MCF 10A (cell line): ENCODE data around the gene TAS1R2. TPM values are rescaled to one million over a fixed set of nuclear protein-coding genes. Genes with fewer than 3 reads are reported as not detected.
"Not testable (repeated sequence)": the region's sequence is repeated elsewhere in the genome, so short reads cannot be mapped to it uniquely, and the experiment has no call there.

Experiments
- BruUV-seq: library from RNA; stranded (reverse); fragments of 400-500 nt; replicated peaks from 2 replicates; lab custom pipeline; 2021; lab: Mats Ljungman, UMichigan
- CTCF ChIA-PET: fragments of 300-600 bp; sonication (Branson Sonifier 250); formaldehyde crosslinking; extraction: SDS; loops from one replicate; lab custom pipeline; 2021; ENCODE audit warnings: antibody characterized with exemption, inconsistent platforms; lab: Yijun Ruan, JAX
- POLR2A ChIA-PET: fragments of 300-600, 350-650 bp; sonication (Branson Sonifier 250); formaldehyde crosslinking; extraction: SDS; loops from one replicate; lab custom pipeline; 2020; ENCODE audit warnings: antibody characterized with exemption, inconsistent platforms; lab: Yijun Ruan, JAX
- DNase-seq: peaks from one replicate; pipeline ENCODE4 v3.0.0-alpha.2; 2018; ENCODE audit not compliant: unreplicated experiment
- H3K27ac Mint-ChIP-seq: one replicate; pipeline ENCODE4 v1.8.0; 2022; ENCODE audit warnings: mild to moderate bottlenecking, low read depth, mixed read lengths; ENCODE audit not compliant: unreplicated experiment
- H3K27me3 Mint-ChIP-seq: one replicate; pipeline ENCODE4 v1.8.0; 2022; ENCODE audit warnings: mixed read lengths; ENCODE audit not compliant: insufficient read depth, unreplicated experiment
- H3K36me3 Mint-ChIP-seq: one replicate; pipeline ENCODE4 v1.8.0; 2022; ENCODE audit warnings: mild to moderate bottlenecking, moderate library complexity, mixed read lengths; ENCODE audit not compliant: insufficient read depth, unreplicated experiment
- H3K4me1 Mint-ChIP-seq: one replicate; pipeline ENCODE4 v1.8.0; 2022; ENCODE audit warnings: mixed read lengths; ENCODE audit not compliant: insufficient read depth, unreplicated experiment
- H3K4me3 Mint-ChIP-seq: one replicate; pipeline ENCODE4 v1.8.0; 2022; ENCODE audit warnings: mild to moderate bottlenecking, moderate library complexity, mixed read lengths; ENCODE audit not compliant: unreplicated experiment
- H3K9me3 Mint-ChIP-seq: one replicate; pipeline ENCODE4 v1.8.0; 2022; ENCODE audit warnings: mixed read lengths; ENCODE audit not compliant: unreplicated experiment
- intact Hi-C: fragments of 100-400 bp; cut with micrococcal nuclease; formaldehyde crosslinking; loops from 2 replicates; pipeline ENCODE4 v1.14.1; 2022
- total RNA-seq: library from RNA; stranded (reverse); gene quantifications from 2 replicates; pipeline ENCODE4 v1.2.3, GENCODE V29; 2022
- TF ChIP-seq, protein P1 (sequence below): fragments of 200-600 bp; IDR thresholded peaks from one replicate; pipeline ENCODE4 v1.8.0; 2022; ENCODE audit warnings: antibody characterized with exemption, mild to moderate bottlenecking; ENCODE audit not compliant: unreplicated experiment

TAS1R2 gene
- total RNA-seq, 1 experiment from 2014 or later, result not detected

DNA sequence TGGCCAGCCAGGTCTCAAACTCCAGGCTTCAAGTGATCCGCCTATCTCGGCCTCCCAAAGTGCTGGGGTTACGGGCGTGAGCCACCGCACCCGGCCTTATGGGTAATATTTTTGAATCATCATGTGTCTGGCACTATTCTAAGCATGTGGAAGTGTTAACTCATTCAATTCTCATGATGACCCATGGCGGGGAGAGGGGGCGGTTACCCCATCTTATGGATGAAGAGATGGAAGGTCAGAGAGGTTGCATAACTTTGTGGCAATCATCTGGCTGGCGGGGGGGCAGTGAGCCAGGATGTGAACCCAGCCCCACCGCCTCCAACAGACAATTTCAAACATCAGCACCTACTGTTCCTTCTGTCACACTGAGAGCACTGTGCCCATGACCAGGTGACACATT is 11.5 kb upstream of the TAS1R2 start:
- no peaks in the 10 kb centered on the region for H3K36me3 Mint-ChIP-seq
- POLR2A ChIA-PET, result no interaction called here
- peaks cover 28% of the 10 kb centered on the region for H3K27me3 Mint-ChIP-seq
- intact Hi-C loops, result loop anchor here (5.0 kb wide), 1 partner anchor 189 kb away; no protein-coding TSS in a partner anchor
- CTCF ChIA-PET, result interaction anchor here (0.7 kb wide), 1 partner anchor 14 kb away, joined by 3 read pairs; no protein-coding TSS in a partner anchor
- no peak for DNase-seq
- no peaks in the 10 kb centered on the region for H3K9me3 Mint-ChIP-seq
- no peaks in the 10 kb centered on the region for H3K4me1 Mint-ChIP-seq
- H3K4me3 Mint-ChIP-seq, result no peak overlapping the region
- TF ChIP-seq, protein P1, sequence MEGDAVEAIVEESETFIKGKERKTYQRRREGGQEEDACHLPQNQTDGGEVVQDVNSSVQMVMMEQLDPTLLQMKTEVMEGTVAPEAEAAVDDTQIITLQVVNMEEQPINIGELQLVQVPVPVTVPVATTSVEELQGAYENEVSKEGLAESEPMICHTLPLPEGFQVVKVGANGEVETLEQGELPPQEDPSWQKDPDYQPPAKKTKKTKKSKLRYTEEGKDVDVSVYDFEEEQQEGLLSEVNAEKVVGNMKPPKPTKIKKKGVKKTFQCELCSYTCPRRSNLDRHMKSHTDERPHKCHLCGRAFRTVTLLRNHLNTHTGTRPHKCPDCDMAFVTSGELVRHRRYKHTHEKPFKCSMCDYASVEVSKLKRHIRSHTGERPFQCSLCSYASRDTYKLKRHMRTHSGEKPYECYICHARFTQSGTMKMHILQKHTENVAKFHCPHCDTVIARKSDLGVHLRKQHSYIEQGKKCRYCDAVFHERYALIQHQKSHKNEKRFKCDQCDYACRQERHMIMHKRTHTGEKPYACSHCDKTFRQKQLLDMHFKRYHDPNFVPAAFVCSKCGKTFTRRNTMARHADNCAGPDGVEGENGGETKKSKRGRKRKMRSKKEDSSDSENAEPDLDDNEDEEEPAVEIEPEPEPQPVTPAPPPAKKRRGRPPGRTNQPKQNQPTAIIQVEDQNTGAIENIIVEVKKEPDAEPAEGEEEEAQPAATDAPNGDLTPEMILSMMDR, result no peak
- H3K27ac Mint-ChIP-seq, result no peak overlapping the region
- BruUV-seq, result no TSS peak

DNA sequence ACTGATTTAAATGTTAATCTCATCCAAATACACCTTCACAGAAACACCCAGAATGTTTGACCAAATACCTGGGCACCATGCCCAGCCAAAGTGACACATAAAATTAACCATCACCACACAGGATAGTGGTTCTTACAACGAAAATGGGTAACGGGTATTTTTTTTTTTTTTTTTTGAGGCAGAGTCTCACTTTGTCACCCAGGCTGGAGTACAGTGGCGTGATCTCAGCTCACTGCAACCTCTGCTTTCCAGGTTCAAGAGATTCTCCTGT is 11.1 kb upstream of the TAS1R2 start:
- ChIA-PET CTCF (interaction anchor here (0.7 kb wide), 1 partner anchor 14 kb away, joined by 3 read pairs; no protein-coding TSS in a partner anchor), POLR2A (interaction anchor here (0.6 kb wide), 1 partner anchor 672 kb away, joined by 4 read pairs; no protein-coding TSS in a partner anchor)
- not testable (repeated sequence) for H3K4me1 Mint-ChIP-seq, H3K4me3 Mint-ChIP-seq, BruUV-seq, DNase-seq, H3K27ac Mint-ChIP-seq, H3K36me3 Mint-ChIP-seq, H3K9me3 Mint-ChIP-seq
- intact Hi-C loops, result loop anchor here (5.0 kb wide), 1 partner anchor 188 kb away; no protein-coding TSS in a partner anchor
- peaks cover 32% of the 10 kb centered on the region for H3K27me3 Mint-ChIP-seq

- intact Hi-C loops, result loop anchor here (5.0 kb wide), 1 partner anchor 188 kb away; no protein-coding TSS in a partner anchor
- ChIA-PET POLR2A (interaction anchor here (0.6 kb wide), 1 partner anchor 672 kb away, joined by 4 read pairs; no protein-coding TSS in a partner anchor), CTCF (interaction anchor here (0.6 to 0.7 kb wide), 2 partner anchors 13 to 205 kb away, joined by 3 to 4 read pairs; no protein-coding TSS in a partner anchor)
- TF ChIP-seq, protein P1, result no peak
- no peak for DNase-seq
- H3K27me3 Mint-ChIP-seq, result peaks cover 37% of the 10 kb centered on the region
- no peaks in the 10 kb centered on the region for H3K9me3 Mint-ChIP-seq
- H3K27ac Mint-ChIP-seq, result no peak overlapping the region
- BruUV-seq, result no TSS peak
- H3K4me1 Mint-ChIP-seq, result no peaks in the 10 kb centered on the region
- no peak overlapping the region for H3K4me3 Mint-ChIP-seq
- H3K36me3 Mint-ChIP-seq, result no peaks in the 10 kb centered on the region
Measured at GRCh38 chr1:18869847-18870594, 10.6 kb upstream of the TAS1R2 start.

GRCh38 chr1:18868801-18869424 is 9.5 kb upstream of the TAS1R2 start:
- no TSS peak for BruUV-seq
- ChIA-PET CTCF (interaction anchor here (1.1 kb wide), 1 partner anchor 15 kb away, joined by 3 read pairs; no protein-coding TSS in a partner anchor), POLR2A (no interaction called here)
- DNase-seq, result no peak
- Mint-ChIP-seq H3K27ac (no peak overlapping the region), H3K27me3 (peaks cover 47% of the 10 kb centered on the region), H3K4me3 (no peak overlapping the region), H3K36me3 (no peaks in the 10 kb centered on the region), H3K4me1 (no peaks in the 10 kb centered on the region), H3K9me3 (no peaks in the 10 kb centered on the region)
- intact Hi-C loops, result no loop called here
- TF ChIP-seq, protein P1, result no peak
